HEK293 (cell line): ENCODE measurements around the gene PTGER4.

Experiments
- CTCF ChIA-PET: fragments of 350-600 bp; formaldehyde crosslinking; extraction: SDS; loops from one replicate; lab custom pipeline; 2021; ENCODE audit warnings: antibody characterized with exemption; lab: Yijun Ruan, JAX
- POLR2A ChIA-PET: fragments of 300-600 bp; formaldehyde crosslinking; extraction: SDS; loops from one replicate; lab custom pipeline; 2020; ENCODE audit warnings: antibody characterized with exemption, inconsistent platforms; lab: Yijun Ruan, JAX
- H3K27ac ChIP-seq: fragments of 200-500 bp; sonication (Bioruptor generic); 2 replicates; pipeline ENCODE4 v1.5.1; 2014; ENCODE audit warnings: low read depth, low read length, control low read depth, inconsistent platforms; ENCODE audit errors: extremely low read depth
- H3K36me3 ChIP-seq, 2 experiments: fragments of 200-500 bp in 1 of 2; sonication (Bioruptor generic) in 1 of 2; 1 replicate in 1 of 2; 2 replicates in 1 of 2; pipeline ENCODE4 v1.5.1; 2014 to 2017; ENCODE audit warnings: inconsistent platforms in 2 of 2, low read length in 2 of 2; ENCODE audit not compliant: control insufficient read depth in 2 of 2, insufficient read depth in 1 of 2
- H3K4me1 ChIP-seq: fragments of 200-500 bp; sonication (Bioruptor generic); 2 replicates; pipeline ENCODE4 v1.5.1; 2014; ENCODE audit warnings: mild to moderate bottlenecking, low read length, inconsistent platforms; ENCODE audit not compliant: control insufficient read depth, insufficient read depth
- H3K4me3 ChIP-seq: 2 replicates; pipeline ENCODE4 v1.5.1; 2011; ENCODE audit warnings: low read depth, mild to moderate bottlenecking, control low read depth, low read length, moderate library complexity
- H3K9me3 ChIP-seq: fragments of 200-500 bp; sonication (Bioruptor generic); 2 replicates; pipeline ENCODE4 v1.5.1; 2014; ENCODE audit warnings: low read depth, low read length, inconsistent platforms; ENCODE audit not compliant: control insufficient read depth, insufficient read depth
- EGR2 ChIP-seq: fragments of 450-650 bp; formaldehyde crosslinking; IDR thresholded peaks from 2 replicates; pipeline ENCODE4 v1.5.1; 2016; ENCODE audit warnings: low read depth, missing biosample characterization, missing genetic modification characterization
- HOXA7 ChIP-seq: sonication (generic); formaldehyde crosslinking; IDR thresholded peaks from 2 replicates; pipeline ENCODE4 v1.8.1; 2022; ENCODE audit warnings: missing genetic modification reagents, borderline replicate concordance
- INSM2 ChIP-seq: fragments of 450-650 bp; formaldehyde crosslinking; IDR thresholded peaks from 2 replicates; pipeline ENCODE4 v1.5.1; 2016; ENCODE audit warnings: missing biosample characterization, missing genetic modification characterization
- PBX3 ChIP-seq: sonication (generic); formaldehyde crosslinking; IDR thresholded peaks from 2 replicates; pipeline ENCODE4 v1.8.1; 2022; ENCODE audit warnings: mild to moderate bottlenecking, moderate library complexity, missing genetic modification reagents
- PRDM1 ChIP-seq: fragments of 450-650 bp; formaldehyde crosslinking; IDR thresholded peaks from 2 replicates; pipeline ENCODE4; 2016; ENCODE audit warnings: missing biosample characterization, missing genetic modification characterization
- PRDM4 ChIP-seq: fragments of 450-650 bp; formaldehyde crosslinking; IDR thresholded peaks from 2 replicates; pipeline ENCODE4 v1.5.1; 2017; ENCODE audit warnings: missing biosample characterization, missing genetic modification characterization
- SP3 ChIP-seq: fragments of 450-650 bp; formaldehyde crosslinking; IDR thresholded peaks from 2 replicates; pipeline ENCODE4 v1.5.1; 2016; ENCODE audit warnings: missing biosample characterization, missing genetic modification characterization
- ZBTB26 ChIP-seq: fragments of 450-650 bp; formaldehyde crosslinking; optimal IDR thresholded peaks from 2 replicates; pipeline ENCODE3; 2016; ENCODE audit warnings: missing biosample characterization, mild to moderate bottlenecking, missing genetic modification characterization
- ZBTB49 ChIP-seq: fragments of 450-650 bp; formaldehyde crosslinking; IDR thresholded peaks from 2 replicates; pipeline ENCODE4 v1.5.1; 2016; ENCODE audit warnings: missing biosample characterization, missing genetic modification characterization, low read depth
- ZBTB8A ChIP-seq: fragments of 450-650 bp; formaldehyde crosslinking; IDR thresholded peaks from 2 replicates; pipeline ENCODE4 v1.5.1; 2016; ENCODE audit warnings: missing biosample characterization, missing genetic modification characterization
- ZEB2 ChIP-seq: fragments of 450-650 bp; formaldehyde crosslinking; IDR thresholded peaks from 2 replicates; pipeline ENCODE4 v1.5.1; 2016; ENCODE audit warnings: missing biosample characterization, missing genetic modification characterization
- ZNF121 ChIP-seq: fragments of 450-650 bp; formaldehyde crosslinking; IDR thresholded peaks from 2 replicates; pipeline ENCODE4 v1.5.1; 2016; ENCODE audit warnings: missing biosample characterization, missing genetic modification characterization
- ZNF155 ChIP-seq: fragments of 450-650 bp; formaldehyde crosslinking; IDR thresholded peaks from 2 replicates; pipeline ENCODE4 v1.5.1; 2016; ENCODE audit warnings: missing biosample characterization, missing genetic modification characterization
- ZNF157 ChIP-seq: fragments of 450-650 bp; formaldehyde crosslinking; IDR thresholded peaks from 2 replicates; pipeline ENCODE4 v1.5.1; 2016; ENCODE audit warnings: missing biosample characterization, missing genetic modification characterization
- ZNF175 ChIP-seq: fragments of 450-650 bp; formaldehyde crosslinking; IDR thresholded peaks from 2 replicates; pipeline ENCODE4 v1.5.1; 2016; ENCODE audit warnings: missing biosample characterization, missing genetic modification characterization
- ZNF274 ChIP-seq, 2 experiments: fragments of 200-500 bp in 1 of 2; fragments of 450-650 bp in 1 of 2; sonication (Bioruptor generic) in 1 of 2; formaldehyde crosslinking in 1 of 2; IDR thresholded peaks; 2 replicates each; pipeline versions ENCODE4 v1.5.1 to v1.6.1; 2014 to 2016; ENCODE audit warnings: borderline replicate concordance in 1 of 2, inconsistent platforms in 1 of 2, low read length in 1 of 2, missing biosample characterization in 1 of 2, missing genetic modification characterization in 1 of 2
- ZNF335 ChIP-seq: fragments of 450-650 bp; formaldehyde crosslinking; conservative IDR thresholded peaks from 2 replicates; pipeline ENCODE4 v1.5.1; 2016; ENCODE audit warnings: missing biosample characterization, missing genetic modification characterization
- ZNF341 ChIP-seq: fragments of 450-650 bp; formaldehyde crosslinking; IDR thresholded peaks from 2 replicates; pipeline ENCODE4; 2016; ENCODE audit warnings: low read depth, missing biosample characterization, missing genetic modification characterization
- ZNF366 ChIP-seq: fragments of 450-650 bp; formaldehyde crosslinking; conservative IDR thresholded peaks from 2 replicates; pipeline ENCODE4 v1.5.1; 2016; ENCODE audit warnings: missing biosample characterization, missing genetic modification characterization
- ZNF426 ChIP-seq: fragments of 450-650 bp; formaldehyde crosslinking; IDR thresholded peaks from 2 replicates; pipeline ENCODE4 v1.5.1; 2017; ENCODE audit warnings: missing biosample characterization, missing genetic modification characterization, mild to moderate bottlenecking, inconsistent platforms, moderate library complexity
- ZNF510 ChIP-seq: fragments of 450-650 bp; formaldehyde crosslinking; IDR thresholded peaks from 2 replicates; pipeline ENCODE4 v1.5.1; 2018; ENCODE audit warnings: mild to moderate bottlenecking, missing genetic modification characterization, missing biosample characterization; ENCODE audit not compliant: insufficient replicate concordance
- ZNF521 ChIP-seq: fragments of 450-650 bp; formaldehyde crosslinking; IDR thresholded peaks from 2 replicates; pipeline ENCODE4 v1.5.1; 2017; ENCODE audit warnings: missing biosample characterization, mild to moderate bottlenecking, missing genetic modification characterization
- ZNF548 ChIP-seq: fragments of 450-650 bp; formaldehyde crosslinking; IDR thresholded peaks from 2 replicates; pipeline ENCODE4 v1.5.1; 2016; ENCODE audit warnings: missing biosample characterization, missing genetic modification characterization
- ZNF561 ChIP-seq: fragments of 450-650 bp; IDR thresholded peaks from 2 replicates; pipeline ENCODE4 v1.5.1; 2018; ENCODE audit warnings: missing biosample characterization, missing genetic modification characterization, borderline replicate concordance
- ZNF626 ChIP-seq: fragments of 450-650 bp; sonication (Bioruptor Pico); formaldehyde crosslinking; IDR thresholded peaks from 2 replicates; pipeline ENCODE4 v1.5.1; 2018; ENCODE audit warnings: missing biosample characterization, missing genetic modification characterization, inconsistent platforms
- ZXDB ChIP-seq: fragments of 450-650 bp; formaldehyde crosslinking; IDR thresholded peaks from 2 replicates; pipeline ENCODE4 v1.5.1; 2016; ENCODE audit warnings: missing biosample characterization, missing genetic modification characterization

Gene PTGER4

GRCh38 chr5:40679913-40680681, at the start of gene PTGER4:
Gene PTGER4, plus strand, starts transcription at chr5:40679915. Its CDS starts 1,079 bp downstream, at chr5:40680994.
- Histone ChIP-seq H3K36me3 (peaks cover 0 to 12% of the 10 kb centered on the region in 2 experiments; a peak in 1 of 3 replicates), H3K27ac (peak within 1 kb of the TSS; percentile 89), H3K4me1 (peaks cover 31% of the 10 kb centered on the region), H3K4me3 (peak within 1 kb of the TSS; percentile 86), H3K9me3 (no peaks in the 10 kb centered on the region)
- ChIA-PET CTCF (interaction anchor here (0.6 to 1.6 kb wide), 4 partner anchors 9 to 1903 kb away, joined by 3 to 5 read pairs (median 4); no protein-coding TSS in a partner anchor), POLR2A (interaction anchor here (0.6 to 2.1 kb wide), 12 partner anchors 9 to 1304 kb away, joined by 3 to 4 read pairs (median 3); partner anchors contain the start of gene PRKAA1)
- TF ChIP-seq INSM2: no peak
- TF ChIP-seq ZBTB8A (tag by site-specific recombination): peak; percentile 53
- TF ChIP-seq ZNF157 (tag by site-specific recombination): no peak
- TF ChIP-seq SP3 (tag by site-specific recombination): peak; percentile 50; the same call in 1 of the 2 replicates
- peak; percentile 64; the same call in 1 of the 2 replicates for TF ChIP-seq ZNF335
- TF ChIP-seq ZNF155 (tag by site-specific recombination): no peak
- no peak for TF ChIP-seq ZNF121 (tag by site-specific recombination)
- no peak for TF ChIP-seq ZXDB
- no peak for TF ChIP-seq ZNF274 (IDR thresholded peaks at IDR 0.05; ENCODE audit: low read length)
- TF ChIP-seq ZNF274 (tag by site-specific recombination; IDR thresholded peaks at IDR 0.05; ENCODE audit: borderline replicate concordance): no peak
- TF ChIP-seq ZNF426 (tag by site-specific recombination): no peak
- TF ChIP-seq HOXA7: no peak
- TF ChIP-seq ZNF561 (tag by site-specific recombination): peak; percentile 27; the same call in 1 of the 2 replicates
- TF ChIP-seq ZNF366 (tag by site-specific recombination): 0 out of 2 replicates have a peak, but pooled peaks have one; percentile 31
- TF ChIP-seq ZNF341 (tag by site-specific recombination): peak; percentile 34; the same call in 1 of the 2 replicates
- no peak for TF ChIP-seq ZNF510 (tag by site-specific recombination)
- peak; percentile 56; the same call in 1 of the 2 replicates for TF ChIP-seq ZEB2
- TF ChIP-seq ZNF626 (tag by site-specific recombination): no peak
- peak; percentile 48 for TF ChIP-seq ZBTB26
- TF ChIP-seq ZBTB49 (tag by site-specific recombination): no peak
- peak; percentile 75; the same call in 1 of the 2 replicates for TF ChIP-seq PRDM1 (tag by site-specific recombination)
- TF ChIP-seq EGR2: peak; percentile 4; the same call in 1 of the 2 replicates
- 0 out of 2 replicates have a peak, but pooled peaks have one; percentile 45 for TF ChIP-seq PBX3 (CRISPR knock-in tag)
- TF ChIP-seq ZNF548: no peak
- TF ChIP-seq ZNF175 (tag by site-specific recombination): no peak
- no peak for TF ChIP-seq ZNF521 (tag by site-specific recombination)
- no peak for TF ChIP-seq PRDM4 (tag by site-specific recombination)
